ENCODE results near the gene IRAK2.

The IRAK2 gene

GRCh38 chr3:10195366-10196089, 30.8 kb downstream of the IRAK2 start:
- no peak for TF ChIP-seq ZFX (IDR thresholded peaks at IDR 0.05)
- H3K27ac ChIP-seq, result no peak overlapping the region

DNA sequence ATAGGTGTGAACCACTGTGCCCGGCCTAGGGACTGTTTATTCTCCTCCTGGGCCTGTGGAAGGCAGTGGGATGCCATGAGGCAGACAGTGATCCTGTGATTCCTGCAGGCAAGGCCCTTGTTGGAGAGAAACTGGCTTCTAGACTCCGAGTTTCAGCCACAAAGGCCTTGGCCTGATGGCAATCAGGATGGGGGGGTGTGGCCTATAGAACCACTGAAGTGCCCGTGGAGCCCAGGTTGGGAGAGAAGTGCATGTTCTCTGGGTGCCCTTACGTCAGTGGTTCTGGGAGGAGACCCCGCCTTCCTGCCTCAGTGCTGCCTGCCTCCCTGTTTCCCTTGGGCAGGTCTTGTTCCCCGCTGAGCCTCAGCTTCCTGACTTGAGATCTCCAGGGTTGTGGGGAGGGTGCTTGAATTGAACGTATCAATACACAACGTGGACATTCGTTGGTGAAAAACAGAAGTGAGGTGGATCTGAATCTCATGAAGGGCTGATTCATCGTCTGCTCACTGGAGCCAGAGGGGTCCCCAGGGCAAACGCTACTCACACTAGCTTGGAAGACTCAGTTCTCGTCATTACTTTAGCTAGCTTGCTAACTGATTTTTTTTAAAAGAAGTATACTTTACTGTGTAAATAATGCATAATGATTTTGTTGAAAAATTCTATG, 31.8 kb downstream of the IRAK2 start:
- TF ChIP-seq CTCF (conservative IDR thresholded peaks at IDR 0.05) (no peak), ZFX (IDR thresholded peaks at IDR 0.05) (no peak)
- no peak overlapping the region for H3K27ac ChIP-seq

- no peak for TF ChIP-seq ZFX (IDR thresholded peaks at IDR 0.05)
- TF ChIP-seq CTCF (conservative IDR thresholded peaks at IDR 0.05), result no peak
- H3K27ac ChIP-seq, result no peak overlapping the region
Measured at GRCh38 chr3:10198226-10198625, 33.5 kb downstream of the IRAK2 start.

DNA sequence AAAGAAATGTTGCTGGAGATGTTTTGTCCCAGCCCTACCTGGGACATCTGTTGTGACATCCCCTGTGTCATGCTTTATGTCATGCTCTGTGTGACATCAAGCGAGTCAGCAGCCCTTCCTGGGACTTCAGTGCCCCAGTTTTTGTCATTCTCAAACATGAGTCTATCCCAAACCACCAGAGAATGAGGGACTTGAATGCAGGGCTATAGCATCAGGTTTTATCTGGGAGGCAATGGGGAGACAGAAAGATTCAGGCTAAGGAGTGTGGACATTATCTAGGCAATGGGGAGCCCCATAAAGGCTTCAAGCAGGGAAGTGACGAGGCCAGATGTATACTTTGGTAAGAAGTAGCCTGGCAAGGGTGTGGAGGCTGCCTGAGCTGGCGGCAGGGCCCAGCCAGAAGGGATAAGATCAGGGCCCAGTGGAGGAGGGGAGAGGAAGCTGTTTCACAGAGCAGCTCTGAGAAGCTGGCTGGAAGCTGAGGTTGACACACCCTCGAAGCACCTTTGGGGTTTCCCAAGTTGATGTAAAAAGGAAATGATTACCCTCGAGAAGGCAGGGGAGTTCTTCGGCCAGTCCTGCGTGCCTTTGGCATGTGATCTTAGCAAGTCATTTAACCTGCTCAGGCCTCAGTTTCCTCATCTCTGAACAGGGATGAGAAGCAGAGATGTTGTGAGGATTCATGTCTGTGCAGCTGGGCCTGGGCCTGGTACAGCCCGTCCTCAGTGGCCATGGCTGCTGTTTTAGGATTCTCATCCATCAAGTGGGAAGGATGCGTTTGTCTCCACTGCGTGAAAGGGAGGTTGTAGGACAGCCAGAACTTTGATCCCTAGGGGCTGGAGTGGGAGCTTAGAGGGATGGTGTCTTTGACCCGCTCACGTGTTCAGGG, 34.3 kb downstream of the IRAK2 start:
- no peak overlapping the region for H3K27ac ChIP-seq

GRCh38 chr3:10204921-10205320, 40.2 kb downstream of the IRAK2 start:
- TF ChIP-seq CTCF (conservative IDR thresholded peaks at IDR 0.05) (no peak), ZFX (IDR thresholded peaks at IDR 0.05) (no peak)
- H3K27ac ChIP-seq, result no peak overlapping the region

More for the DNA sequence above, 34.3 kb downstream of the IRAK2 start:
- TF ChIP-seq ZFX (IDR thresholded peaks at IDR 0.05) (no peak), CTCF (conservative IDR thresholded peaks at IDR 0.05) (no peak)

DNA sequence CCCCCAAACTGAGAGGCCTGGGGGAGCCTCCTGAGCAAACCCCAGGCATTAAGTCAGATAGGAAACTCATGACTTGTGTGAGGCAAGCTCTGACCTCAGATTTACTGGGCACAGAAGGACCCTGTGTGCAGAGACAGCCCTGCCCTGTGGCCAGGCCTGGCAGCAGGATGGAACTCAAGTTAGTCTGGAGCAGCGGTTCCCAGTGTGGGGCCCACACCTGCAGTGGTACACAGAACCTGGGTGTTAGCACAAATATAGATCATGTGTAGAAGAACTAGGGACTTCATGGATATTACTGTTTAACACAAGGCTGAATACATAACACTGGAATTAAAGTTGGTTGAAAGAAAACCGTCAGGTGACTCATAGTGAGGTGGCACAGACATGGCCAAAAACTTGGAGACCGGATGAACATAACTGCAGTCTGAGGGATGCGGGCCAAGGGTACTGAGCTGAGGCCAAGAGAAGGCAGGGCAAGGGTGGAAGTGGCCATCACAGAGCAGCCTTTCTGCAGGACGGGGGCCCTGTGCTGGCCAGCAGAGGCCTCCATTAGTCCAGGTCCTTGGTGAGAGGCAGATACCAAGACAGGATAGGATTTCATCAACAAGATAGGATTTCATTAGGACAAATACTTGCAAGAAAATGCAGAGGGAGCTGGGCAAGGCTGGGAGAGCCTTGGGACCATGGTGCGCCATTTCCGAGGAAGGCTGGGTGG, 40.9 kb downstream of the IRAK2 start:
- H3K27ac ChIP-seq, result no peak overlapping the region
- no peak for TF ChIP-seq CTCF (conservative IDR thresholded peaks at IDR 0.05)
- no peak for TF ChIP-seq ZFX (IDR thresholded peaks at IDR 0.05)

DNA sequence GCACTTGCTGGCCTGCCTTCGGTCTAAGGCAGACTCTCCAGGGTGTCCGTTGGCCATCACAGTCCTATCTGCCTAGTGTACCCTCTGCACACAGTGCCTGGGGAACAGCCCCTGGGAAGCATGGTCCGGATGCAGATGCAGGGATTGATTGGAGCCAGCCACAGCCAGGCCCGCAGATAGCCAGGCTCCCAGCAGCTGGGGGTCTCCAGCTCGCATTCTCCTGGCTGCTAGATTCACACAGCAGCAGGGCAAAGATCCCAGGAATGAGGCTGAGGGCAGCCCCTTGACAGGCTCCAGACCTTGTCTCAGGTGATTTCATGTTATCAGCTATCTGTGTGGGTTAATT, 41.4 kb downstream of the IRAK2 start:
- no peak overlapping the region for H3K27ac ChIP-seq
- TF ChIP-seq CTCF (conservative IDR thresholded peaks at IDR 0.05) (no peak), ZFX (IDR thresholded peaks at IDR 0.05) (no peak)
